GM21619 (cell line): ENCODE data around the gene LDLRAD4.

Experiments
- ATAC-seq: cut with Tn5 transposase; IDR thresholded peaks from one replicate; pipeline ENCODE4 v1.9.1; 2021; ENCODE audit not compliant: unreplicated experiment

Gene LDLRAD4

DNA sequence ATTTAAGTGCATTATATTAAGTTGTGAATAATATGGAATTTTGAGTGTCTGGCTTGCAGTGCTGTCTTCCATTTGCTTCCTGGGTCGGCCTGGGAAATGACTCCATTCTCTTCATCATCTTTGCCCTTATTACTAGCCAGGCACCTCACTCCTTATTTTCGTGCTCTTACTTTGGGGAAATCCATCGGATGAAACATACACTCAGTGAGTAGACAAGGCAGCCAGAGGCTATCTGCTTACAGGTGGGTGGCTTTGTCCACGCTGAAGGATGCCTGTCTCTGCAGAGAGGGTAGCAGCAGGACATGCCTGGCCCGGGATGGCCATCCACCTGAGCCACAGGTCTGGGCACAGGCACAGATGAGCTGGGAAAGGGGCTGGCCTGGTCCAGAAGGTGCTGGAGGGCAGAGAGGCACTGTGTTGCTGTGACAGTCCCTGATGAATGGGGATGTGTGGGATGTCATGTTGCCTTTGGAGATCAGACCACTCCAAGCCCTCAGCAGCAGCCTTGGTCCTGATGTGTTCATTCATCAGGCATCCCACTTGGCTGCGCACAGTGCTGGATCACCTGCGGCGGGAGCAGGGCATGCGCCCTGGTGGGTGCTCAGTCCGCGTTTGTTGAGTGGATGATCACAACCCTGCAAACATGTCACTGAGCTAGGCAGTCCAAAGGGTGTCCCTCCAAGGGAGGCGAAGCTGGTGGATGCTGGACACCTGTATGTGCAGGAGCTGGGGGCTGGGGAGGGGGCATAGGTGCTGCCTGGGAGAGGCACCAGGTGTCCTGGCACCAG, 236.0 kb downstream of the LDLRAD4 start:
- ATAC-seq, result no peak

DNA sequence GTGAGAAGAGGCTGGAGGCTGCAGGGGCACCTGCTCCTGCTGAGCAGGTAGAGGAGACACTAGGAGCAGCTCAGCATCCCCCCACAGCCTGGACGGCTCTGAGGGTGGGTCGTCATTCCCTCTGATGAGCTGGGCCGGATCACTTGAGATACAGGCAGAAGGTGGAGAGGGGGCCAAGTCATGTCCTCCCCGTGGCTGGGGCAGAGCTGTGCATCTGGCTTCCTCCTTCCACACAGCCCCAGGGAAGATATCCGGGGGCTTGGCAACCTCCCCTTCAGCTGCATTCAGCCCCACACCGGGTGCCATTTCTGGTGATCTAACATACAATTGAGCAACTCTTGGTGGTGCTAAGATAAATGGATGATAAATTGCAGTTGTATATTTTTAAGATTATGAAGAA, 236.9 kb downstream of the LDLRAD4 start:
- ATAC-seq, result no peak

GRCh38 chr18:13455960-13456481, 237.5 kb downstream of the LDLRAD4 start:
- ATAC-seq, result peak; percentile 57

DNA sequence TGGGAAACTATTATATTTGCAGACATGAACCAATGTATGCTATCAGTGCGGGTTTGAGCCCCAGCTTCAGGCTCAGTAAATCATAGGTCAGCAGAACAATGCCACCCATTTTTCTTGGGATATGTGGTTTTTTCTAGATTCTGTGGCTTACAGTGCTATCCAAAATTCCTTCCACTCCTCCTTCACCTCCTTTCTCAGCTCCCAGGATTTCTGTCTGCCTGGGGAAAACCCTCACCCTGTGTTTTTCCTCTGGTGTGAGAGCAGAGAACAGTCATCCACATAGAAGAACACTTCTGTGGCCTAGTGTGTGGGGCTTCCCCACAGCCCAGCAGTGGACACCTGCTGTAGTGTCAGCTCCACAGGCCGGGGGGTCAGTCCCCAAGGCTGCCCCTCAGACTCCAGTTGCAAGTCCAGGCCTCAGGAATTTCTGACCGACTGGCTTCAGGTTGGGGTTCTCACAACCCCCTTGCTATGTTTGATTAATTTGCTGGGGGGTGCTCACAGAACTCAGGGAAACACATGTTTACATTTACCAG, 238.2 kb downstream of the LDLRAD4 start:
- ATAC-seq, result no peak

DNA sequence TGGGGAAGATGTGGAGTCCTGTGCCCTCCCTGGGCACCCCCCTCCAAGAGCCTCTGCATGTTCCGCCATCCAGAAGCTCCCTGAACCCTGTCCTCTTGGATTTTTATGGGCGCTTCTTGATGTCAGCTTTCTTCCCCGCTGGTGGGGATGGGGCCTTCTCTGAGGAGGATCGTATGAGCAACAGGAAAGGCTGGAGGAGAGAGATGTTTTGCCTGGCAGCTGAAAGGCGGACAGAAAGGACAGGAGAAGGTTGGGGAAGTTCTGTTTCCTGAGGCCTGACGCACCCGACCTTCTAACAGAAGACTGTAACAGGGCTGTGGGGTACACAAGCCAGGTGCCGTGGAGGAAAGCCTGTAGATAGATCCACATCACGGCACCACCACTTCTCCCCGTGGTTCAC, 238.8 kb downstream of the LDLRAD4 start:
- ATAC-seq, result no peak

GRCh38 chr18:13460946-13461345, 242.4 kb downstream of the LDLRAD4 start:
- ATAC-seq, result no peak

DNA sequence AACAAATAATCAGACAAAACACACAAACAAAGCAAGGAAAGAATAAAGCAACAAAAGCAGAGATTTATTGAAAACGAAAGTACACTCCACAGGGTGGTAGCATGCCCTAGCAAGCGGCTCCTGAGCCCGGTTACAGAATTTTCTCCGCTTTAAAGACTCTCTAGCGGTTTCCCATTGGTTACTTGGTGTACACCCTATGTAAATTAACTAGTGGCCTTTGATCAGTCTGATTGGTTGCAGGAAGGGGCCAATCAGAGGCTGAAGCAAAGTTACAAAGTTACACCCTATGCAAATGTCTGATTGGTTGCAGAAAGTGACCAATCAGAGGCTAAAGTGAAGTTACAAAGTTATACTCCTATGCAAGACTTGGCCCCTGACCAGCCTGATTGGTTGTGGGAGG, 242.9 kb downstream of the LDLRAD4 start:
- no peak for ATAC-seq

GRCh38 chr18:13461936-13462335, 243.4 kb downstream of the LDLRAD4 start:
- ATAC-seq, result no peak

- ATAC-seq, result no peak
Observed at GRCh38 chr18:13462686-13463085, 244.1 kb downstream of the LDLRAD4 start.

DNA sequence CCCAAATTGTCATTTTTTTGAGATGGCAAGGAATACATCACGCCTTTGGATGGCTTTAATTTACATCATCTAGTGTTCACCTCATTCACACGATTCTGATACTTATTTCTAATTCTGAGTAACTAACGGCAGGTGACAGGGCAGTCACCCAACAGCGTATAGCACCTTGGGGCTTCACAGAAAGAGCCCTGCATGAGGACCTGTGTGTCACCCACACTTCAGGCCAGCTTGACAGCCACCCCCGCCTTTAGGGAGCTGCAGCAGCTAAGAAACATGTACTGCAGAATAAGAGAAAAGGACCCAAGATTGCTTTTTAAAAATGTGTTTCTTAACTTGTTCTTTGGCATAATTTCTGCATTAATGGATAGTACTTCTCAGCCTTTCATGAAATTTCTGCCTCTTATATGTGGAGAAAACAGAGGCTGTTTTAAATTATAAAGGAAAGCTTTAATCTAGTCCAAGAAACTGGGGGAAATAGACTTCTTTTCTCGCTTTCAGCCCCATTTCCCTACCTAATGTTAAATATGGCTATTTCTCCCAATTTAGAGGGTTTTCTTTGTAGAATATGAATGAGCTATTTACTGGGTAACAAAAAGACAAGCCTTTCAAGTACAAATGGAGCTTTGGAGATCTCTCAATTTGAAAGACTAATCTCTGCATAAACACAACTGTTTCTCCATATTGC, 245.1 kb downstream of the LDLRAD4 start:
- ATAC-seq, result no peak

GRCh38 chr18:13464432-13465123, 246.0 kb downstream of the LDLRAD4 start:
- peak; percentile 97 for ATAC-seq

DNA sequence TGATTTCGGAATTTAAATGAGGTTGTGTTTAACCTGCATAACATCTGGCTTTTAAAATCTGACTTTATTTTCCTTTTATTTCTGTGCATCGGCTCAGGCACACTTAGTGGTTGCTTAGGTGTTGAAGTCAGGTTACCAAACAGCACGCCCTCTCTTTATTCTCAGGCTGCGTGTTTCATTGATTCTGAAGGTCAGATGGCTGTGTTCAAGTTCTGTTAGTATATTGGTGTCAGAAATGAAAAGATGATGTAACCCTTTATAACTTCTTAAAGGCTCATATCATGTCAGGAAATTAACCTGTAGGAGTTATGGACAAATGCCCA, 246.5 kb downstream of the LDLRAD4 start:
- ATAC-seq, result peak; percentile 17

- ATAC-seq, result no peak
Observed at GRCh38 chr18:13465476-13465875, 246.9 kb downstream of the LDLRAD4 start.

- no peak for ATAC-seq
Observed at GRCh38 chr18:13470516-13471197, 252.1 kb downstream of the LDLRAD4 start.

- ATAC-seq, result no peak
Observed at GRCh38 chr18:13471198-13471845, 252.8 kb downstream of the LDLRAD4 start.

- ATAC-seq, result no peak
Observed at GRCh38 chr18:13471971-13472628, 253.5 kb downstream of the LDLRAD4 start.

DNA sequence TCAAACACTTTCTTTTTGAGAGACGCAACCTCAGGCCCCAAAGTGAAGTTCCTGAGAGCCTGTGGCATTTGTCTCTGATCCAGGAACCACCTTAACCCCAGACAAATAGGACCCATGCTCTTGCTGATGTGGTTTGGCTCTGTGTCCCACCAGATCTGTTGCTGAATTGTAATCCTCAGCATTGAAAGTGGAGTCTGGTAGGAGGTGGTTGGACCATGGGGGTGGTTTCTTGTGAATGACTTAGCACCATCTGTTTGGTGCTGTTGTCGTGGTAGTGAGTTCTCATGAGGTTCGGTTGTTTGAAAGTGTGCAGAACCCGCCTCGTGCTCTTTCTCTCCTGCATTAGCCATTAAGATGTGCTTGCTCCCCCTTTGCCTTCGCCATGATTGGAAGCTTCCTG, 255.2 kb downstream of the LDLRAD4 start:
- ATAC-seq, result no peak

- no peak for ATAC-seq
Observed at GRCh38 chr18:13474336-13474735, 255.8 kb downstream of the LDLRAD4 start.

DNA sequence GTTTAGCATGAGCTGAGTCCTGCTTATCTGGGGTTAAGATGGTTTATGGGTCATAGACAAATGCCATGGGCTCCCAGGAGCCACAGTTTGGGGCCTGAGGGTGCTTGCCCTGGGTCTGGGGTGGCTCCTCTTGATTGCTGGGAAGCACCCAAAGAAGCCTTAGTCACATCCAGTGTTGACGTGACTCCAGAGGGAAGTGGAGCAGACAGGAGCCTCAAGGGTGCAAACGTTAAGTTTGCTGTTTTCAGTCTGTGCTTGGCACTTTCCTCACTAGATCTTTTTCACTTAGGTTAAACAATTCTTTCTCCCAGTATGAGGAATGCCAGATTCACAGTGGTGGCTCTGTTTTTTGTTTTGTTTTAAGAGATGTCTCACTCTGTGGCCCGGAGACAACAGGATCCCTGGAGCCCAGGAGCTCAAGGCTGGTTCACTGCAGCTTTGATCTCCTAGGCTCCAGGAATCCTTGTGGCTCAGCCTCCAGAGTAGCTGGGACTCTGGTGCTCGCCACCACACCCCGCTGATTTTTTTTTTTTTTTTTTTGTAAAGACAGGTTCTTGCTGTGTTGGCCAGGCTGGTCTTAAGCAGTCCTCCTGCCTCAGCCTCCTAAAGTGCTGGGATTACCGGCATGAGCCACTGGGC, 256.5 kb downstream of the LDLRAD4 start:
- ATAC-seq, result no peak
